T-cell (primary cell): ENCODE measurements around the gene WDR4. TPM values are rescaled to one million over a fixed set of nuclear protein-coding genes. Genes with fewer than 3 reads are reported as not detected.
"Not testable (repeated sequence)": the region's sequence is repeated elsewhere in the genome, so short reads cannot be mapped to it uniquely, and the experiment has no call there.

Source experiments
- ATAC-seq, 4 experiments: fragments of 200-7000 bp in 3 of 4; fragments of 150-1000 bp in 1 of 4; cut with Tn5 transposase; replicated peaks in 1 of 4; 1 replicate in 3 of 4; 2 replicates in 1 of 4; pipeline ENCODE4 v1.10.0; 2021; ENCODE audit warnings: moderate library complexity in 3 of 4, mild to moderate bottlenecking in 2 of 4, moderate number of reproducible peaks in 1 of 4
- CTCF ChIA-PET, 2 donors: fragments of 300-600 bp; sonication (Branson Sonifier 250); formaldehyde crosslinking; loops; one replicate each; lab custom pipeline; 2022; ENCODE audit warnings: antibody characterized with exemption in 2 of 2; lab: Charles Lee
- POLR2A ChIA-PET, 2 donors: fragments of 300-600 bp; sonication (Branson Sonifier 250); formaldehyde crosslinking; loops; one replicate each; lab custom pipeline; 2022; ENCODE audit warnings: antibody characterized with exemption in 2 of 2; lab: Charles Lee
- DNase-seq, 35 experiments: peaks; one replicate each; pipeline versions ENCODE4 v3.0.0 to v3.0.0-alpha.2; 2013 to 2023
- H3K27ac ChIP-seq: one replicate; pipeline ENCODE4 v1.5.1; 2013; ENCODE audit warnings: low read length
- H3K27me3 ChIP-seq, 2 experiments: replicated peaks in 1 of 2; 1 replicate in 1 of 2; 2 replicates in 1 of 2; pipeline versions ENCODE4 v1.6.1 to v1.7.0; 2013; ENCODE audit warnings: low read length in 1 of 2, mixed read lengths in 1 of 2; ENCODE audit not compliant: control insufficient read depth in 2 of 2, insufficient read depth in 2 of 2; ENCODE audit errors: extremely low read depth in 1 of 2
- H3K36me3 ChIP-seq, 2 donors: 1 replicate in 1 of 2; 2 replicates in 1 of 2; pipeline versions ENCODE4 v1.6.1 to v1.7.0; 2013; ENCODE audit warnings: low read length in 1 of 2; ENCODE audit not compliant: control insufficient read depth in 2 of 2, insufficient read depth in 1 of 2; ENCODE audit errors: extremely low read depth in 1 of 2
- H3K4me1 ChIP-seq, 2 experiments: 1 replicate in 1 of 2; 2 replicates in 1 of 2; pipeline versions ENCODE4 v1.6.1 to v1.7.0; 2013; ENCODE audit warnings: low read length in 2 of 2, mixed read lengths in 1 of 2; ENCODE audit not compliant: insufficient read depth in 2 of 2, control insufficient read depth in 1 of 2; ENCODE audit errors: extremely low read depth in 1 of 2
- H3K4me3 ChIP-seq, 2 donors: 1 replicate in 1 of 2; 2 replicates in 1 of 2; pipeline versions ENCODE4 v1.5.1 to v1.7.0; 2013; ENCODE audit warnings: mild to moderate bottlenecking in 2 of 2, low read length in 1 of 2, moderate library complexity in 1 of 2; ENCODE audit not compliant: control insufficient read depth in 1 of 2; ENCODE audit errors: extremely low read depth in 1 of 2
- H3K9me3 ChIP-seq: 2 replicates; pipeline ENCODE4 v1.7.0; 2013
- H3K27ac Mint-ChIP-seq, 2 donors: one replicate each; pipeline ENCODE4 v1.8.0; 2020 to 2021; ENCODE audit warnings: mild to moderate bottlenecking in 2 of 2, mixed read lengths in 2 of 2
- H3K27me3 Mint-ChIP-seq, 2 donors: one replicate each; pipeline ENCODE4 v1.8.0; 2021 to 2022; ENCODE audit warnings: mixed read lengths in 2 of 2
- H3K36me3 Mint-ChIP-seq: one replicate; pipeline ENCODE4 v1.8.0; 2021; ENCODE audit warnings: mixed read lengths
- H3K4me1 Mint-ChIP-seq, 3 donors: one replicate each; pipeline ENCODE4 v1.8.0; 2020 to 2022; ENCODE audit warnings: mixed read lengths in 3 of 3, mild to moderate bottlenecking in 1 of 3
- H3K4me3 Mint-ChIP-seq, 3 donors: one replicate each; pipeline ENCODE4 v1.8.0; 2020 to 2022; ENCODE audit warnings: mild to moderate bottlenecking in 3 of 3, mixed read lengths in 3 of 3, moderate library complexity in 3 of 3
- H3K9me3 Mint-ChIP-seq, 3 donors: one replicate each; pipeline ENCODE4 v1.8.0; 2020 to 2022; ENCODE audit warnings: mixed read lengths in 3 of 3
- WGBS: methylation state at CpG from one replicate; pipeline ENCODE4 v1.1.5; 2013; ENCODE audit warnings: missing lambda C conversion rate; ENCODE audit not compliant: insufficient coverage; 5-methylcytosine and 5-hydroxymethylcytosine counted together
- total RNA-seq, 35 experiments: library from RNA in 6 of 35; stranded (reverse) in 6 of 35; fragments of 120-200 nt in 1 of 35; gene quantifications; one replicate each; pipeline versions ENCODE4 v1.2.1 to v1.2.4 and lab custom pipeline; 2013 to 2026

The WDR4 gene
- total RNA-seq, 5 donors from 2014 or later (not counting 1 experiment from before 2014, with no cell fraction given) = 17.0 to 40.9 (median 37.6) TPM

DNA sequence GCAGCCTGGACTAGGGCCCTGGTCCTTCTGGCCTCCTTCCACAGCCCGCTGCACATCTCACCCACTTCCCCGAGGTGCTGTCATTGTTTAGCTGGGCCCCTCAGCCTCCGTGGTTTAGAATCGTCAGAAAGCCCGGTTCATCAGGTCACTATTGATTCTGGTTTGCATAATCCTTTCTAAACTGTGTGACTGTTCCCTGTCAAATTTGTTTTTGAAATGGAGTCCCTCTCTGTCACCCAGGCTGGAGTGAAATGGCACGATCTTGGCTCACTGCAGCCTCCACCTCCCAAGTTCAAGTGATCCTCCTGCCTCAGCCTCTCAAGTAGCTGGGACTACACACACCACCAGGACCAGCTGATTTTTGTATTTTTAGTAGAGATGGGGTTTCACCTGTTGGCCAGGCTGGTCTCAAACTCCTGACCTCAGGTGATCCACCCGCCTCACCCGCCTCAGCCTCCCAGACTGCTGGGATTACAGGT, 41.1 kb downstream of the WDR4 start:
- H3K27me3 Mint-ChIP-seq, POLR2A ChIA-PET, H3K4me3 Mint-ChIP-seq, H3K27ac Mint-ChIP-seq, H3K4me3 ChIP-seq, CTCF ChIA-PET, ATAC-seq, H3K9me3 ChIP-seq, H3K36me3 Mint-ChIP-seq, H3K9me3 Mint-ChIP-seq, H3K27me3 ChIP-seq, H3K4me1 ChIP-seq, H3K4me1 Mint-ChIP-seq, H3K27ac ChIP-seq: not testable (repeated sequence)
- peak in 1 of 35 experiments; percentile 6 for DNase-seq
- H3K36me3 ChIP-seq = peaks cover 22 to 29% of the 10 kb centered on the region in 2 donors
- WGBS = 85% methylated on average over 7 of the region's 8 CpGs

GRCh38 chr21:42837421-42838211, 41.7 kb downstream of the WDR4 start:
- POLR2A ChIA-PET = no interaction called here
- 89% methylated on average over 40 of the region's 42 CpGs for WGBS
- Mint-ChIP-seq H3K27ac (peak overlapping the region in 1 of 2 donors; percentile 13), H3K4me1 (peaks cover 10 to 12% (median 11%) of the 10 kb centered on the region in 3 donors), H3K36me3 (peaks cover 4% of the 10 kb centered on the region), H3K27me3 (no peaks in the 10 kb centered on the region), H3K9me3 (no peaks in the 10 kb centered on the region), H3K4me3 (no peak overlapping the region)
- no peak overlapping the region for H3K4me3 ChIP-seq
- H3K27ac ChIP-seq = no peak overlapping the region
- H3K4me1 ChIP-seq = peaks cover 9 to 13% of the 10 kb centered on the region in 2 experiments
- H3K27me3 ChIP-seq = no peaks in the 10 kb centered on the region
- H3K9me3 ChIP-seq = no peaks in the 10 kb centered on the region
- CTCF ChIA-PET = no interaction called here
- H3K36me3 ChIP-seq = peaks cover 21 to 27% of the 10 kb centered on the region in 2 donors
- ATAC-seq = no peak
- peak in 2 of 35 experiments; percentile 4 to 6 for DNase-seq

GRCh38 chr21:42836767-42837301, 42.5 kb downstream of the WDR4 start:
- Mint-ChIP-seq H3K27ac (peak overlapping the region in 1 of 2 donors; percentile 41), H3K4me3 (no peak overlapping the region)

GRCh38 chr21:42836402-42836666, 43.0 kb downstream of the WDR4 start:
- Histone ChIP-seq H3K4me3 (no peak overlapping the region), H3K9me3 (no peaks in the 10 kb centered on the region), H3K27ac (no peak overlapping the region), H3K27me3 (no peaks in the 10 kb centered on the region), H3K4me1 (peaks cover 18 to 26% of the 10 kb centered on the region in 2 experiments), H3K36me3 (peaks cover 15 to 18% of the 10 kb centered on the region in 2 donors)
- Mint-ChIP-seq H3K36me3 (peaks cover 4% of the 10 kb centered on the region), H3K4me3 (no peak overlapping the region), H3K9me3 (no peaks in the 10 kb centered on the region), H3K27me3 (no peaks in the 10 kb centered on the region), H3K27ac (peak overlapping the region in 1 of 2 donors; percentile 31), H3K4me1 (peaks cover 23 to 24% (median 23%) of the 10 kb centered on the region in 3 donors)
- ATAC-seq = no peak
- ChIA-PET CTCF (no interaction called here), POLR2A (no interaction called here)
- WGBS = 78% methylated on average over 1 of the region's 3 CpGs
- DNase-seq = no peak

More at GRCh38 chr21:42836767-42837301, 42.5 kb downstream of the WDR4 start:
- peaks cover 15 to 21% of the 10 kb centered on the region in 2 donors for H3K36me3 ChIP-seq
- H3K27me3 ChIP-seq = no peaks in the 10 kb centered on the region
- H3K27ac ChIP-seq = no peak overlapping the region
- 70% methylated on average over 13 of the region's 15 CpGs for WGBS
- Mint-ChIP-seq H3K9me3 (no peaks in the 10 kb centered on the region), H3K36me3 (peaks cover 4% of the 10 kb centered on the region), H3K27me3 (no peaks in the 10 kb centered on the region), H3K4me1 (peaks cover 18 to 20% (median 19%) of the 10 kb centered on the region in 3 donors)
- no peaks in the 10 kb centered on the region for H3K9me3 ChIP-seq
- ChIA-PET POLR2A (no interaction called here), CTCF (no interaction called here)
- ATAC-seq = no peak
- no peak overlapping the region for H3K4me3 ChIP-seq
- peaks cover 15 to 21% of the 10 kb centered on the region in 2 experiments for H3K4me1 ChIP-seq
- DNase-seq = peak in 1 of 35 experiments; percentile 4

GRCh38 chr21:42835611-42836401, 43.5 kb downstream of the WDR4 start:
- Histone ChIP-seq H3K27ac (no peak overlapping the region), H3K4me3 (no peak overlapping the region), H3K4me1 (peaks cover 21 to 30% of the 10 kb centered on the region in 2 experiments), H3K36me3 (peaks cover 13% of the 10 kb centered on the region in 2 donors), H3K9me3 (no peaks in the 10 kb centered on the region), H3K27me3 (peaks cover 0 to 4% of the 10 kb centered on the region in 2 experiments)
- WGBS = 90% methylated on average over 10 of the region's 12 CpGs
- ChIA-PET CTCF (no interaction called here), POLR2A (no interaction called here)
- peak overlapping the region in 1 of 2 donors; percentile 31 for H3K27ac Mint-ChIP-seq
- no peaks in the 10 kb centered on the region for H3K9me3 Mint-ChIP-seq
- H3K36me3 Mint-ChIP-seq = peaks cover 4% of the 10 kb centered on the region
- H3K4me1 Mint-ChIP-seq = peaks cover 25 to 28% (median 27%) of the 10 kb centered on the region in 3 donors
- no peak overlapping the region for H3K4me3 Mint-ChIP-seq
- no peak for ATAC-seq
- H3K27me3 Mint-ChIP-seq = no peaks in the 10 kb centered on the region
- no peak for DNase-seq

DNA sequence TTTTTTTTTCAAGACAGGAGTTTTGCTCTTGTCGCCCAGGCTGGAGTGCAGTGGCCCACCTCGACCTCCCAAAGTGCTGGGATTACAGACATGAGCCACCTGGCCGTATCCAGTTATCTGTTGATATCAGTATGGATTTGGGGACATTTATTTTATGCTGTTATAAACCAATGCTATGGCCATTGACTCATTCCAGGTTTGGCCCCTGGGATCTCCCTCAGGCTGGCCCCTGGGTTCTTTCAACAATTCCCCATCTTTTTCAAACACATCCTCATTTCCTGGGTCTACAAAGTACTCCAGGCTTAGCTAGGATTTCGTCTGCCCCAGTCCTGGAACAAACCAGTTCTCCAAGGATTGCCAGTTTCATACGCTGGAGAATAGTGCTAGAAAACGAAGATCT, 44.1 kb downstream of the WDR4 start:
- POLR2A ChIA-PET = no interaction called here
- Mint-ChIP-seq H3K4me3 (no peak overlapping the region), H3K27ac (no peak overlapping the region), H3K9me3 (no peaks in the 10 kb centered on the region), H3K27me3 (no peaks in the 10 kb centered on the region), H3K4me1 (peaks cover 30 to 33% (median 32%) of the 10 kb centered on the region in 3 donors), H3K36me3 (peaks cover 4% of the 10 kb centered on the region)
- Histone ChIP-seq H3K4me1 (peaks cover 24 to 36% of the 10 kb centered on the region in 2 experiments), H3K4me3 (no peak overlapping the region), H3K27ac (no peak overlapping the region), H3K27me3 (peaks cover 0 to 10% of the 10 kb centered on the region in 2 experiments), H3K36me3 (peaks cover 7 to 10% of the 10 kb centered on the region in 2 donors), H3K9me3 (no peaks in the 10 kb centered on the region)
- DNase-seq (peak in 1 of 35 experiments; percentile 1), ATAC-seq (no peak)
- 79% methylated on average over 3 of the region's 6 CpGs for WGBS
- CTCF ChIA-PET = no interaction called here
